Head of caudate nucleus (tissue), 42 donors: ENCODE data around the gene IGSF9.

ENCODE experiments used
- DNase-seq, 42 donors: peaks; one replicate each; pipeline versions ENCODE4 v3.0.0 to v3.0.0-alpha.2; 2020 to 2021; ENCODE audit warnings: mixed read lengths in 7 of 42
- intact Hi-C: fragments of 100-400 bp; cut with DNase I; formaldehyde crosslinking; loops from one replicate; pipeline ENCODE4 v1.15.0; 2022

The IGSF9 gene

GRCh38 chr1:159951551-159951950 lies 6.1 kb upstream of the IGSF9 start:
- intact Hi-C loops = no loop called here
- DNase-seq = peak in 1 of 42 donors; percentile 4

DNA sequence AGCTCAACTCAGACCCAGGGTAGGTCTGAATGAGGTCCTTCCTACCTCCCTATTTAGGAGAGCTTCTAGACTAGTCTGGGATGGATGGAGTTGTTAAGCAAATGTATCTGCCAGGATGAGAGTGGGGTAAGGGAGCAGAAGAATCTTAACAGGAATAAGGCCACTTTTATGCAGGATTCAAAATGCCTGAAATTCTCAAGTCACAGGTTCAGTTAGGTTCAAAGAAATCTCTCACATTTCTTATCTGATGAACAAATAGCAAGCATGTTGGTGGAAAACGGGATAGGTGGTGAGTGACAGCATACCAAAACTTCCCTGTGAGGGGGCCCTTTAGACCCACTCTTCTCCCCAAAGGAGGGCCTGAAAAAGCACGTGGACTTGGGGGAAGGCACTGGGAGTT lies 5.6 kb upstream of the IGSF9 start:
- no peak for DNase-seq
- intact Hi-C loops = no loop called here

DNA sequence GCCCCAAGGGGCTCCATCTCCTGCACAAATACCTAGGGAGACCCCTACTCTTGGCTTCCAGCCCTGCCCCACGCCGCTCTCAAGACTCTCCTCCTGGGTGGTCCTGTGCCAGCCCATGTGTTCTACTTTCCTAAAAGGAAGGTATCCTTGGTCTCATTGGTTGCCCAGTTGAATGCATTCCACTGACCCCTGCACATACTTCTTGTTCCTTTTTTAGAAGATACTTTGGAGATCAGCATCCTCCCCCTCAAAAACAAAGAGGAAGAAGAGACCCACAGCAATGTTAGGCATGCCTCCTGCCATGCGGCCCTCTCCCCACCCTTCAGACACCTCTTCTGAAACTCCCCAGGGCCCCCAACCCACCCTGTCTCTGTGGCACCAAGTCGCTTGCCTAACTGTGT lies 4.6 kb upstream of the IGSF9 start:
- intact Hi-C loops = no loop called here
- DNase-seq = peak in 1 of 42 donors; percentile 15

GRCh38 chr1:159949123-159949522 lies 3.7 kb upstream of the IGSF9 start:
- DNase-seq = peak in 2 of 42 donors; percentile 2 to 19
- intact Hi-C loops = no loop called here

- intact Hi-C loops = no loop called here
- DNase-seq = no peak
These were observed 2.5 kb upstream of the IGSF9 start for GRCh38 chr1:159947942-159948341.

DNA sequence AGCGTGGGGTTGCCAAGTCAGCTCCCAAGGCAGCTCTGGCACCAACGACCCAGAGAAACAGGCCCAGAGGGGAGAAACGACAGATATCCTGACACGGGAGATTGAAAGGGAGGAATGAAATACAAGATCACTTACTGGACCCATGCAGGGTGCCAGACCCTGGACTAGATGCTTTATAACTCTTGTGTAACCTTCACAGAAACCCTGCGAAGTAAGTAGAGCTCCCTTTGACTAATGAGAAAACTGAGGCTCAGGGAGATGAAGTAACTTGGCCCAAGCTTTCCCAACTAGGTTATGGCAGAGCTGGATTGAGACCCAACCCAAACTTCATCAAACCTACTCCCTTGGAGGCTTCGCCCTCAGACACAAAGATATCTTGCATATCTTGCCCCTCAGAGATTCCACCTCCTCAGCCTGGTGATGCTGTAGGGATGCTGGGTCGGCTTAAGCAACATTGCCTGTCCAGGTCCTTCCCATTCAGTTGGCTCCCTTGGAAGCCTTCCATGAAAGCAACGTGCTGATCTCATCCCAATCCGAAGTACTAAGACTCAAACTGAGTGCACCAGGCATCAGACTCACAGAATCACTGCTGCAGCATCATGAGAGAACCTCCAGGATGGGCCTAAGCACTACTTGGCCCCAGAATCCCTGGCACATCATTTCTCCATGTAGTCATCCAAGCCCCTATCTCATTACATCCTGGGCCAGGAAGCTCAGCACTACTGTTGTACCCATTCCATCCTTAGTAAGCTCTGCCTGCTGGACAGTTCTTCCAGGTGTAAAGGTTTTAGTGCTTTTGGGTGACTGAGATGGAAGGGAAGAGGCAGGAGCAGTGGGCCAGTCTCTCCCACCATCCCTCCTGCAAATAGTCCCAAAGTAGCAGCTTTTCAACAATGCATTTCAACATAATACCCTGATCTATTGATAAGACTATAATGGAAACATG lies 1.1 kb upstream of the IGSF9 start:
- intact Hi-C loops = no loop called here
- peak in 2 of 42 donors; percentile 22 to 34 for DNase-seq

- intact Hi-C loops = no loop called here
- peak in 7 of 42 donors; percentile 17 to 54 (median 34) for DNase-seq
These were observed 574 bp downstream of the IGSF9 start for GRCh38 chr1:159944623-159945455.

GRCh38 chr1:159943908-159944622 lies 1.3 kb downstream of the IGSF9 start:
- intact Hi-C loops = no loop called here
- peak in 11 of 42 donors; percentile 23 to 75 (median 48) for DNase-seq

- peak in 1 of 42 donors; percentile 9 for DNase-seq
- intact Hi-C loops = no loop called here
These were observed 2.2 kb downstream of the IGSF9 start for GRCh38 chr1:159943278-159943640.

GRCh38 chr1:159942632-159943277 lies 2.7 kb downstream of the IGSF9 start:
- intact Hi-C loops = no loop called here

GRCh38 chr1:159941591-159942560 lies 3.5 kb downstream of the IGSF9 start:
- no peak for DNase-seq
- intact Hi-C loops = no loop called here

More at GRCh38 chr1:159942632-159943277, 2.7 kb downstream of the IGSF9 start:
- DNase-seq = peak in 1 of 42 donors; percentile 25

- no peak for DNase-seq
- intact Hi-C loops = no loop called here
These were observed 4.3 kb downstream of the IGSF9 start for GRCh38 chr1:159941141-159941540.

- DNase-seq = no peak
These were observed 5.3 kb downstream of the IGSF9 start for GRCh38 chr1:159940006-159940620.

GRCh38 chr1:159939678-159940002 lies 5.8 kb downstream of the IGSF9 start:
- DNase-seq = no peak
- intact Hi-C loops = no loop called here

More at GRCh38 chr1:159940006-159940620, 5.3 kb downstream of the IGSF9 start:
- intact Hi-C loops = no loop called here

- no peak for DNase-seq
- intact Hi-C loops = no loop called here
These were observed 6.3 kb downstream of the IGSF9 start for GRCh38 chr1:159938905-159939677.

DNA sequence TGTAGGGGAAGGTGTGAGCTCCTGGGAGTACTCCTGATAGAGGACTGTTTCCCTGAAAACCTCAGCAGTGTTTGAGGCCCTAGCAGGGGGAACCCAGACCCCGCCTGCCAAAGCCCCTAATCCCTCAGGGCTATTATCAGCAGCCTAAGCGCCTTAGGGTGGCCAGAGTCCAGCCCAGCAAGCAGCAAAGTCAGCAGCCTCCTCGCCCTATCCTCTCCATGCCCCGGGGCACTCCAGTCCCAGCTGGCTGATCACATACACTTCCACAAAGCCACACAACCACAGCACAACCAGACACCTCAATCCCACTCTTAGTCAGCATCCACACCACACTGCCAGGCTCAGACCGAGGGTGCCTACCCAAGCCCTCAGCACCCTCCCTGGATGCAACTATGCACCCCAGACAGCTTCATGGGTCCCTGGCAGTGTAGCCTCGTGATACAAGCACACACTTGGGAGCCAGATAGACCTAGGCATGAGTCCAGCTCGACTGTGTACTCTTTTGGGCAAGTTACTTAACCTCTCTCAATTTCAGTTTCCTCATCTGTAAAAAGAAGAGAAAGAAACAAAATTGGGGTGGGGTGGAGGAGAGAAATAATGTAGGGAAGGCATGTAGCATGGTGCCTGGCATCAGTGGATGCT lies 7.1 kb downstream of the IGSF9 start:
- intact Hi-C loops = no loop called here
- DNase-seq = no peak
